ENCODE measurements around the gene HMCN2. TPM values are rescaled to one million over a fixed set of nuclear protein-coding genes. Genes with fewer than 3 reads are reported as not detected.
"Not testable (repeated sequence)": the region's sequence is repeated elsewhere in the genome, so short reads cannot be mapped to it uniquely, and the experiment has no call there.

Gene HMCN2
- total and polyA plus RNA-seq, 5 donors = 2.3 to 6.1 (median 4.2) TPM

GRCh38 chr9:130264414-130265350 lies 878 bp upstream of the HMCN2 start:
- 64% methylated on average over 18 of the region's 18 CpGs for WGBS
- ATAC-seq (no peak), DNase-seq (no peak)
- intact Hi-C loops (cut with DNase I) = loop anchor here in 2 of 4 donors (5.0 kb wide), 1 partner anchor 78 kb away; no protein-coding TSS in a partner anchor
- no peaks in the 10 kb centered on the region for H3K27me3 ChIP-seq (ENCODE audit: control insufficient read depth, insufficient read depth)
- no peaks in the 10 kb centered on the region for H3K9me3 ChIP-seq (ENCODE audit: control insufficient read depth, low read length)
- H3K27ac ChIP-seq (ENCODE audit: low read length) = no peak overlapping the region
- H3K4me1 ChIP-seq (ENCODE audit: control insufficient read depth, insufficient read depth, low read length) = no peaks in the 10 kb centered on the region
- H3K4me3 ChIP-seq (ENCODE audit: low read length) = peak overlapping the region; percentile 20

GRCh38 chr9:130266236-130267098 lies 907 bp downstream of the HMCN2 start:
- Histone ChIP-seq H3K27ac (ENCODE audit: low read length) (peak overlapping the region; percentile 5), H3K27me3 (ENCODE audit: control insufficient read depth, insufficient read depth) (no peaks in the 10 kb centered on the region), H3K4me1 (ENCODE audit: control insufficient read depth, insufficient read depth, low read length) (no peaks in the 10 kb centered on the region), H3K4me3 (ENCODE audit: low read length) (peak overlapping the region; percentile 20), H3K9me3 (ENCODE audit: control insufficient read depth, low read length) (no peaks in the 10 kb centered on the region)
- peak in 1 of 3 donors; percentile 33 for DNase-seq
- WGBS = 25% methylated on average over 41 of the region's 41 CpGs
- ATAC-seq = no peak
- intact Hi-C loops (cut with DNase I) = no loop called here

DNA sequence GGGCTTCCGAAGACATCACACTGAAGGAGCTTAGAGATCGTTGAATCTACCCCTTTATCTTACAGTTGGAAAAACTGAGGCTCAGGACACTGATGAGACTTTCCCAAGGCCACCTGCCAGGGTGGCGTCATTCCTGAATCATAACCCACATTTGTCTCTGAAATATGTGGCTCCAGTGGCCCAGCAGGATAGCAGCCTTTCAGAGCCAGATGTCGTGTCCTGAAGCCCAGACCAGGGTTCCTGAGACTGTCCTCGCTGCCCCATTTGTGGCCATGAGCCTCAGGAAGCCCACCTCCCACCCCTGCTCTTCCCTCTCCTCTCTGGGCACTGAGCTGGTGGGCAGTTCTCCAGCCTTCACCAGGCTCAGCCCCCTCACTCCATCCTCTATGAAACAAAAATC lies 2.4 kb downstream of the HMCN2 start:
- Histone ChIP-seq H3K4me1 (ENCODE audit: control insufficient read depth, insufficient read depth, low read length) (no peaks in the 10 kb centered on the region), H3K4me3 (ENCODE audit: low read length) (no peak overlapping the region), H3K9me3 (ENCODE audit: control insufficient read depth, low read length) (no peaks in the 10 kb centered on the region), H3K27me3 (ENCODE audit: control insufficient read depth, insufficient read depth) (no peaks in the 10 kb centered on the region), H3K27ac (ENCODE audit: low read length) (no peak overlapping the region)
- ATAC-seq = no peak
- no peak for DNase-seq
- 82% methylated on average over 5 of the region's 5 CpGs for WGBS
- intact Hi-C loops (cut with DNase I) = no loop called here

- Histone ChIP-seq H3K4me1 (ENCODE audit: control insufficient read depth, insufficient read depth, low read length) (no peaks in the 10 kb centered on the region), H3K27me3 (ENCODE audit: control insufficient read depth, insufficient read depth) (no peaks in the 10 kb centered on the region), H3K27ac (ENCODE audit: low read length) (peak overlapping the region; percentile 61), H3K4me3 (ENCODE audit: low read length) (no peak overlapping the region), H3K9me3 (ENCODE audit: control insufficient read depth, low read length) (no peaks in the 10 kb centered on the region)
- ATAC-seq = no peak
- DNase-seq = no peak
- intact Hi-C loops (cut with DNase I) = no loop called here
- WGBS = 41% methylated on average over 16 of the region's 16 CpGs
Observed at GRCh38 chr9:130268521-130269211, 3.1 kb downstream of the HMCN2 start.

DNA sequence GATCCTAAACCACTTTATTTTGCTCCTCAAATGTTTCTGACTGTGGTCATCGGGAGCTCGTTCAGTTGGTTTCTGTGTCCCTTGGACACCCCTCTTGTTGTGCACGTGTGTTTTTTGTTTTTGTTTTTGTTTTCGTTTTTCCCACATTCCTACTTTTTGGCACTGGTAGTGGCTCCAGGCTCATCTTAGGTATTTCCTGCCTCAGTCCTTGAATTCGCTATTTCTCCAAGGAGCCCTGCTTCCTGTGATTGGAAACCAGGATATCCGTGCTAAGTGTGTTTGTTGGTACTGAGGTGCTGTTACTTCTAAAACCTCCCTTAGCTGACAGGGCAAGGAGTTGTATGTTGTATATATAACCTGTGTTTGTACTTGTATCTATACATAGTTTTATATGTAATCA lies 5.9 kb downstream of the HMCN2 start:
- Histone ChIP-seq H3K4me1 (ENCODE audit: control insufficient read depth, insufficient read depth, low read length) (no peaks in the 10 kb centered on the region), H3K9me3 (ENCODE audit: control insufficient read depth, low read length) (no peaks in the 10 kb centered on the region), H3K27ac (ENCODE audit: low read length) (peak overlapping the region; percentile 64), H3K4me3 (ENCODE audit: low read length) (no peak overlapping the region), H3K27me3 (ENCODE audit: control insufficient read depth, insufficient read depth) (no peaks in the 10 kb centered on the region)
- DNase-seq = no peak
- intact Hi-C loops (cut with DNase I) = loop anchor here in 1 of 4 donors (5.0 kb wide), 1 partner anchor 51 kb away; no protein-coding TSS in a partner anchor
- 56% methylated on average over 6 of the region's 6 CpGs for WGBS
- ATAC-seq = peak in 1 of 2 donors; percentile 29

- Histone ChIP-seq H3K27me3 (ENCODE audit: control insufficient read depth, insufficient read depth) (no peaks in the 10 kb centered on the region), H3K4me3 (ENCODE audit: low read length) (no peak overlapping the region), H3K4me1 (ENCODE audit: control insufficient read depth, insufficient read depth, low read length) (no peaks in the 10 kb centered on the region), H3K9me3 (ENCODE audit: control insufficient read depth, low read length) (no peaks in the 10 kb centered on the region), H3K27ac (ENCODE audit: low read length) (no peak overlapping the region)
- 79% methylated on average over 9 of the region's 9 CpGs for WGBS
- no peak for DNase-seq
- ATAC-seq = no peak
- intact Hi-C loops (cut with DNase I) = no loop called here
Observed at GRCh38 chr9:130275156-130275555, 9.6 kb downstream of the HMCN2 start.

- Histone ChIP-seq H3K27me3 (ENCODE audit: control insufficient read depth, insufficient read depth) (no peaks in the 10 kb centered on the region), H3K27ac (ENCODE audit: low read length) (no peak overlapping the region)
- WGBS = 68% methylated on average over 3 of the region's 3 CpGs
Observed at GRCh38 chr9:130276121-130276520, 10.6 kb downstream of the HMCN2 start.

DNA sequence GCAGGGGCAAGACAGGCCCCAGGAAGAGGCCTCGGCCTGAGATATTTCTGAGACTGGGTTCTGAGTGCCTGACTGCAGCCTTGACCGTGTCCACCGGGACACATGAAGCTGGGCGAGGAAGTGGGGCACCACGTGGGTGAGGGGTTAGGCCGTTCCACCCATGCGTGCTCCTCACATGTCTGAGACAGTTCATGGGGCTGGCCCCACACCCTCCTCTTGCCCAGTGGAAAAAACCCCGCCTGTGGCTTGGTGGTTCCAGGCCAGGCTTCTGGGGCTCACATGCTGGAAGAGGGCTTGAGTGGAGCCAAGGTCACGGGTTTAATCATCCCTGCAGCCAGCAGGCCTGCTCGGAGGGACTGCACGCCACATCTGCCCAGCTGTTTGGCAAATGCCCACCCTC lies 11.4 kb downstream of the HMCN2 start:
- DNase-seq (no peak), ATAC-seq (peak in 1 of 2 donors; percentile 26)
- Histone ChIP-seq H3K4me3 (ENCODE audit: low read length) (no peak overlapping the region), H3K27me3 (ENCODE audit: control insufficient read depth, insufficient read depth) (no peaks in the 10 kb centered on the region), H3K4me1 (ENCODE audit: control insufficient read depth, insufficient read depth, low read length) (no peaks in the 10 kb centered on the region), H3K9me3 (ENCODE audit: control insufficient read depth, low read length) (no peaks in the 10 kb centered on the region), H3K27ac (ENCODE audit: low read length) (no peak overlapping the region)
- WGBS = 84% methylated on average over 11 of the region's 11 CpGs
- intact Hi-C loops (cut with DNase I) = no loop called here

More at GRCh38 chr9:130276121-130276520, 10.6 kb downstream of the HMCN2 start:
- ATAC-seq (no peak), DNase-seq (no peak)
- no peaks in the 10 kb centered on the region for H3K4me1 ChIP-seq (ENCODE audit: control insufficient read depth, insufficient read depth, low read length)
- intact Hi-C loops (cut with DNase I) = no loop called here
- H3K9me3 ChIP-seq (ENCODE audit: control insufficient read depth, low read length) = no peaks in the 10 kb centered on the region
- H3K4me3 ChIP-seq (ENCODE audit: low read length) = no peak overlapping the region

GRCh38 chr9:130277525-130277924 lies 12.0 kb downstream of the HMCN2 start:
- ATAC-seq; H3K27me3 ChIP-seq (ENCODE audit: control insufficient read depth, insufficient read depth); H3K27ac ChIP-seq (ENCODE audit: low read length); intact Hi-C loops (cut with DNase I); H3K4me1 ChIP-seq (ENCODE audit: control insufficient read depth, insufficient read depth, low read length); H3K9me3 ChIP-seq (ENCODE audit: control insufficient read depth, low read length); H3K4me3 ChIP-seq (ENCODE audit: low read length); DNase-seq: not testable (repeated sequence)
- 98% methylated on average over 1 of the region's 1 CpG for WGBS

DNA sequence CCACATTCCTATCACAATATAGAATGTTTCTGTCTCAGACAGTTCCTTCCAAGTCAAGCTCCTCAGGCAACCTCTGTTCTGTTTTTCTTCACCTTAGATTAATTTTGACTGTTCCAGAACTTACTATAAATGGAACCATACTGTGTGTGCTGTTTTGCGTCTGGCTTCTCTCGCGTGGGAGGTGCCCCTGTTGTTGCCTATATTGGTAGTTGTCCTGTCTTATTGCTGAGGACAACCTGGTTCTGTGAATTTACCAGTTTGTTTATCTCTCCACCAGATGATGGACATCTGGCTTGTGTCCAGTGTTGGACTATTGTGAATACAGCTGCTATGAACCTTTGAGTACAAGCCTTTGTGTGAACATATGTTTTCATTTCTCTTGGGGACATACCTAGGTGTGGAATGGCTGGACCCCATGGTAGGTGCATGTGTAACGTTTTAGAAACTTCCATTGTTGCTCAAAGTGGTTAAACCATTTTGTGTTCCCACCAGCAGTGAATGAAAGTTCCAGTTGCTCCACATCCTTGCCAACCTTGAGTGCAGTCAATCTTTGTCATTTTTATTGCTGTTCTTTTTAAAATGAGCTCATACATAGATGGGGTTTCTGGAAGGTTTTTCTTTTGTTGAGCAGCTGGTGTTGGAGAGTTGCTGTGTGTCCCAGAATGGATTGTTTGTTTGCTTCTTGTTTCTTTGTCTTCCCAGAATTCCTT lies 18.1 kb downstream of the HMCN2 start:
- DNase-seq (no peak), ATAC-seq (no peak)
- peaks cover 8% of the 10 kb centered on the region for H3K4me1 ChIP-seq (ENCODE audit: control insufficient read depth, insufficient read depth, low read length)
- 77% methylated on average over 4 of the region's 4 CpGs for WGBS
- no peaks in the 10 kb centered on the region for H3K9me3 ChIP-seq (ENCODE audit: control insufficient read depth, low read length)
- no peak overlapping the region for H3K27ac ChIP-seq (ENCODE audit: low read length)
- H3K4me3 ChIP-seq (ENCODE audit: low read length) = no peak overlapping the region
- no peaks in the 10 kb centered on the region for H3K27me3 ChIP-seq (ENCODE audit: control insufficient read depth, insufficient read depth)
- intact Hi-C loops (cut with DNase I) = no loop called here
